ENCODE measurements around the gene FBXL12.
"Not testable (repeated sequence)": the region's sequence is repeated elsewhere in the genome, so short reads cannot be mapped to it uniquely, and the experiment has no call there.

- not testable (repeated sequence) for TF ChIP-seq POLR2AphosphoS5, EP300 (IDR thresholded peaks at IDR 0.05)
These were observed 1.2 kb upstream of the FBXL12 start for GRCh38 chr19:9820034-9820433.

All from sigmoid colon (tissue), 4 donors.